GM19043 (cell line): Measurements from ENCODE around the gene SKP1.

ENCODE experiments used
- ATAC-seq: cut with Tn5 transposase; IDR thresholded peaks from one replicate; pipeline ENCODE4 v1.9.1; 2021; ENCODE audit warnings: low read depth; ENCODE audit not compliant: unreplicated experiment

Gene SKP1

DNA sequence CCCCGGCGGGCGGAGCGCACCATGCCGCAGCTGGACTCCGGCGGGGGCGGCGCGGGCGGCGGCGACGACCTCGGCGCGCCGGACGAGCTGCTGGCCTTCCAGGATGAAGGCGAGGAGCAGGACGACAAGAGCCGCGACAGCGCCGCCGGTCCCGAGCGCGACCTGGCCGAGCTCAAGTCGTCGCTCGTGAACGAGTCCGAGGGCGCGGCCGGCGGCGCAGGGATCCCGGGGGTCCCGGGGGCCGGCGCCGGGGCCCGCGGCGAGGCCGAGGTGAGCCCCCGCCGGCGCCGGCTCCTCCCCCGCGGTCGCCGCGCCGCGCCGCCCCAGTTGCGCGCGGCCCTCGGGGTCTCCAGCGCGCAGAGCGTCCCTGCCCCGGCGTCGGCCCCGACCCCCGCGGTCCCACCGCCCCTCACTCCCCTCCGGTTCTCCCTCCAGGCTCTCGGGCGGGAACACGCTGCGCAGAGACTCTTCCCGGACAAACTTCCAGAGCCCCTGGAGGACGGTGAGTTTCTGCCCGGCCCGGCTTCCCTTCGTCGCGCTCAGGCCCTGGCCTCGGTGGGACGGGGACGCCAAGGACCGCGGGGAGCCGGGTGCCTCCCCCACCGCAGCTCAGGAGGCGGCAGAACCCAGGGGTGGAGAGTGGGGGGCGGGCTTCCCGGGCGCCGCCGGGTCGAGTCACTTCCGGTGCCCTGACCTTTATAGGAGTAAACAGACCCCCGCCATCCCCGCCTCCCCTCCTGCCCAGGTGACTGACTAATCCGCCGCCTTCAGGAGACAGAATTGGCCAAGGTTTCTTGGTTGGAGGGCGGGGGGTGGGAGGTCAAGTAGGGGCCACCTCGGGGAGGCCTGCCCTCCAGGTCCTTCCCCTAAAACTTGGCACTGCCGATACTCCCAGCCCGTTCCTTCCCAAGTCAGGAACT is 61.6 kb downstream of the SKP1 start:
- no peak for ATAC-seq

DNA sequence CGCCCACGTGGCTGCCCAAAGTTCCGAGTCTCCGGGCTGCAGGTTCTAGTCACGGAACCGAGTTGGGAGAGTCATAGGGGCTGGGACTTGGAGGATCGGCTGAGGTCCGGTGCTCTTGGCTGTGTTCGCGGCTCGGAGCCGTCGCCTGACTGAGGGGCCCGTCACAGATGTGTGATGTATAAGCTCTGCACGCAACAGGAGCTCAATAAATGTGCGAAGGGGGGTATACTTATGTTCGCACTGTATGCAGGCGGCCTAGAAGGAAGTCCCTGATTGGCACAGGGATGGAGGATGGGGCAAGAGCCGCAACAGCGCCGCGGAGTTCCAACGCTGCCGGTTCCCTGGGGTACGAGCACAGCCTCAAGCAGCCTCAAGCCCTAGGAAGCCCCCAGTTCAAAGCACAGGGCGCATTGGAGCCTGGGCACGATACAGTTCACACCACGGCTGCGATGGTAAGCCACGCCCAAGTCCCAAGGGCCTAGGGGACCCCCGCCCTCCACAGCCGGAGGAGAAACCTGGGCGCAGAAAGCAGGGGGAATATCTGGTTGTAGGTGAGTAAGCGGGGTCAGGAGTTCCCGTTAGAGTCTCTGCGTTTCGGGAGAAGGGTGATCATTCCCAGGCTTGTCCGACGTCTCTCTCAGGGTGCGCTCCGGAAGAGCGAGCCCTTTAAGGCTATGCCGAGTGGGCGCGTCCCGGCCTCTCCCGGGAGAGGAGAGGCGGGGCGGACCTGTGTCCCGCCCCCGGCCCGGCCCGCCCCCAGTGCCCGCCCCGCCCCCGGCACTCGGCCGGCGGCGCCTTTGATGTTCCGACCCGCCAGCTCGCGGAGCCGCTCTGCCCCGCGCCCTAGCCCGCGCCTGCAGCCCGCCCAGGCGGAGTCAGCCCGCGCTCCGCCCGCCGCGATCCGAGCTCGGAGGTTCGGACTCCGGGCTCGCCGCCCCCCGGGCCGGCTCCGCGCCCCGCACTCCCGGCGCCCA is 62.6 kb downstream of the SKP1 start, which contains the start of gene TCF7:
Gene TCF7 (plus strand): TSS at position 780 of the 974 bp plus-strand sequence. CDS start 226 bp downstream, outside the sequence.
- peak; percentile 75 for ATAC-seq

DNA sequence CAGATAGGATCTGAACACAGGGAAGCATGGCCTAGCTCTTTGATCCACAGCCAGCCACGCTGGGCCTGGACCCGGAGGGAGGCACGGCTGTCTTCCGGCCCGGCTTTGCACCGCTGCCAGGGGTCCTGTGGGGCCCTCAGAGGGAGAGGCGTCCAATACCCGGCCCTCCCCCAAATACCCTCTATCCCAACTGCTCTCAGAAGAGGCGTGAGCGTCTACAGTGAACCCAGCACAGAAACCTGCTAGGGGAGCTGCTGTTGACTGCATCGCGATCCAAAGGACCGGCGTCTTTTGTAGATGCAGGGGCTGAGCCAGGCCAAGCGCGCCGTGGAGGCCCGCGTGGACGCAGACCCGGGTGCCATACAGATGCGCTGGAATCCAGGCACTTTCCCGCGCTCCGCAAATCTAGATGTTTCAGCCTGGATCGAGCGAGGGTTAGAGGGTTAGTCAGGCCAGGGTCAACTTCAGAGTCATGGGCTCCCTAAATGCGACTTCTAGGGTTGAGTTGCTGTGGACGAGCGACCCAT is 63.3 kb downstream of the SKP1 start:
- ATAC-seq: no peak

DNA sequence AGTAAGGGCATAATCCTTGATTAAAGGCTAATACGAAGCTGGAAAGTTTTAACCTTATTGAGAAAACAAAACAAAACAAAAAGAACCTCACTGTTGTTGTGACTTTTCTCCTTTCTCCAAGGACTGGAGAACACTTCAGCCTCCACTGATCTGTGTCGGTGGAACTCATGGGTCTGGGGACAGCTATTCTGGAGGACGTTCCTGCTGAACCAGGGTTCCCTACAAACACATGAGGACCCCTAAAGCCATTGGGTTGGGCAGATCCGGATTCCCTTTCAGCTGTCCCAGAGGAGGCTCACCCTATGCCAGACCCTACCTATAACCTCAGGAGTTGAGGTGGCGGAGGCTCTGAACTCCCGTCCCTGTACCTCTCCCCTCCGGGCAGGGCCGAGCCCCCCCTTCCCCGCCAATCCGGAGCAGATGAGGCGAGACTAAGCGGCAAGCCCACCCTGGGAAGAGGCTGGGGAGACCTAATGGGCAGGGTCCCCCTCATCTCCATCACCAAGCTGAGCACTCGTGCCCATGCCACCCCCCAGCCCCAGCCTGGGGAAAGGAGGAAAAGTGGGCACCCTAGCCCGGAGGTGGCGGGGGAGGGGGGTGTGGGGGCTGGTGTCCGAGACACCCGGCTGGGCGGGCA is 63.9 kb downstream of the SKP1 start:
- no peak for ATAC-seq

DNA sequence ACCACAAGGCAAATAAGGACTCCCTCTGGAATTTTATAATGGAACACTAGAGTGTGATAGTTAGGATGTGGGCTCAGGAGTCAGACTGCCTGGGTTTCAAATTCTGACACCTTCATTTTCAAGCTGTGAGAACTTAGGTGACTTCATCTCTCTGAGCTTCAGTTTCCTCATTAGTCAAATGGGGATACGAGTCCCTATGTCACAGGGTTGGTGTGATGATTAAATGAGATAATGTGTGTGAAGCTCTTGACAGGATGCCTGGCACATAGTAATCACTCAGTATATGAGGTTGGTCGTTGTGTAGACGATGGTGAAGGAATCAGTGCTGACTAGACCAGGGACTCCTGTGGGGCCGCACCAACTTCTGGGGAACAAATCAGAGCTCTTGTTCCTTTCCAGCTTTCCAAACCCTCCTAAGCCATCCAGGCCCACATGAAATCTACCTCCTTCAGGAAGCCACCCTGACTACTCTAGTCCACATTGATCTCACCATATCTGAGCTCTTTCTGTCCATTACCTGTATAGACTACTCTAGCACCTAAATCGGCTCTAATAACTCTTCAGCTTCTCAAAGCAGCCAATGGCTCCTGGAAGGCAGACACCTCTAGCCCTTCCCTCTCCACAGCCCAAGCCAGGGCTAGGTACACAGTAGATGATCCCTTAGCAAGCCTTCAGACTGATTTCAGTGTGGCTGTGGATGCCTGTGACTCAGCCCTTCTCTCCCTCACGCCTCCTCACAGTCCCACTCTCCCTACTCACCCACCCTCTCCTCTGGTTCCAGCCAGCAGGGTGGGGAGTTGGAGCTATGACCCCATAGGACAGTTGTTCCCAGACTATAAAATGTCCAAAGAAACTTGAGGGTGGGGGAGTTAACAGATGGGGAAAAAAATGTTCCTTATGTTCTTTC is 64.8 kb downstream of the SKP1 start:
- ATAC-seq: no peak

DNA sequence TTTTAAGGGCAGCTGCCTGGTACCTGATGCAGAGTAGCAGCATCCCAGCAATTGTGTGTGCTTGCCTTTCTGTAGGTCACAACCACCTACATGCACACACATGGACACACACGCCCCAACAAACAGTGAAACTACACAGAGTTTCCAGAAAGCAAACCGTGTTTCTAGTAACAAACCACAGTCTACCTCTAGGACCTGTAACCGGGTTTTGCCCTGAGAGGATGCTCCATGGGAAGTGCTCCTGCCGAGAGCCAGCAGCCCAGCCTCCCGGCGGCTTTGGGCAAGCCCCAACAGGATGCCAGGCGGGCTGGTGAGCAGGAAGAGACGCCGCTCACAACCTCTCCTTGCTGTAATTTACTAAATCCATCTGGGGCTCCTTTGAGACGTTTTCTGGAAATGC is 66.4 kb downstream of the SKP1 start:
- ATAC-seq: no peak

DNA sequence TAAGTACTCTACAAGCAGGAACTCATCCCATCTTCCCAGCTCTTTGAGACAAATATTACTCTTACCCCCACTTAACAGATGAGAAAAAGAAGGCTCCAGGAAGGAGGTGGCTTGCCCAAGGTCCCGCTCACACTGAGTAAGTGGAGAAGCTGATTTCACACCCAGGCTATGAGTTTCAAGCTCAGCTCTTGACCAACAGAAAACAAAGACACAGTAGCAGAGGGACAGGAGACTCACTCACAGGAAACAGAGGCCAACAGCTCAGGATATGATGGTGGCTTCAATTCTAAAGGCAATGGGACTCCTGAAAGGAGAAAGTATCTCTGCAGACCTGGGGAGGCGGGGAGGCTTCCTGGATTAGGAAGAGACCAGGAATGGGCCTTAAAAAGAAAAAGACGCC is 69.0 kb downstream of the SKP1 start:
- ATAC-seq: no peak

DNA sequence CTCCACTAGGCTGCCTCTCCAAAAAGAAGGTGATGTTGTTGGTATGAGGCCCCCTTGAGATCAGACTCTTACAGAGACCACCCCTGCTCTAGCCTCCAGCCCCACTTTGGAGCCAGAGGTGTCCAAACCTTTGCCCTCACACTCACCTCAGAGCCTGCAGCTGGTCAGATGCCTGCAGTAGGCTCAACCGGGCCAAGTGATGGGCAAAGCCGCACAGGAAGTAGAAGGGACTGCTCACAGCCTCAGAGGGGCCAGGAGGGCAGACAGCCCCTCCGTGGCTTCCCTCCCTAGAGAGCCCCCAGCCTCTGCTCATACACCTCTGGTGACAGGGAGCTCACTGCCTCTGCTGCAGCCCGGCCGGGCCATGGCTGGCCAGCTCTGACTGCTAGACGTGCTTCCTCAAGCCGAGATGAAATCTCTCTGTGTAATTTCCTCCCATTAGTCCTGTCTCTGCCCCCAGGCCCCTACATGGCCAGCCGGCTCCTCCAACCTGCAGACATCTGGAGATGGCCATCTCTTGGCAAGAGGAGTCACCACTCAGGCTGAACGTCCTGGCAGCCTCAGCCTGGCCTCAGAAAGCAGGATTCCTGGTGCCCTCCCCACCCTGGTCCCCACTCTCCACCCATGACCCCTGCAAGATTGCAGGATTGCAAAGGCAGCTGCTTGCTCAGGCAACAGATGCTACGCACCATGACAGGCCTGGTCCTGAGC is 69.6 kb downstream of the SKP1 start:
- ATAC-seq: no peak

DNA sequence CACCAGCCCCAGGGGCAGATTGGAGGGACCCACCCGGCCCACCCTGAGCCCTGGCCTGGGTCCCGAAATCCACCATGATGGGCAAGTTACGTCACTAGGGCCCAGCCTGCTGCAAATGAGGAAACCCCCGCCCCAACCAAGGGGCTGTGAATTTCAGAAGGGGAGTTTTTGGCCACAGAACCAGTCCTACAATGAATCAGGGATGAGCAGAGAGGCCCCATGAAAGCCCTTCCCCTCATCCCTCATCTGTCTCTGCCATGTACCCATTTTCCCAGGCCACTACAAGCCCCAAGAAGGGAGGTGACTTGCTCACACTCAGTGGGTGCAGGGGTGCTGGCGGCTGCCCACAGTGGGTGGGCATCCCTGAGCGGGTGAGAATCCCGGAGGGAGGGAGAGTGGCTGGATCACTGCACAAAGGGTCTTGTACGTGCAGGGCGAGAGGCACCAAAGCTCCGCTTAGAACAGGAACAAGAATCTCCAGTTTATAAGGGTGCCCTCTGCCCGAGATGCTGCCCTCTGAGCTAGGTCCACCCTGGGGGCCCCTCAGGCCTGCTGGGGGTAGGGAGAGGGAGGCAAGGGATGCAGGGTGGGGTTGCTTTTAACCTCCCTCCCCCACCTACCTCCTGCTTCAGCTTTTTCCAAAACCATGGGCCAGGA is 72.6 kb downstream of the SKP1 start:
- ATAC-seq: no peak

DNA sequence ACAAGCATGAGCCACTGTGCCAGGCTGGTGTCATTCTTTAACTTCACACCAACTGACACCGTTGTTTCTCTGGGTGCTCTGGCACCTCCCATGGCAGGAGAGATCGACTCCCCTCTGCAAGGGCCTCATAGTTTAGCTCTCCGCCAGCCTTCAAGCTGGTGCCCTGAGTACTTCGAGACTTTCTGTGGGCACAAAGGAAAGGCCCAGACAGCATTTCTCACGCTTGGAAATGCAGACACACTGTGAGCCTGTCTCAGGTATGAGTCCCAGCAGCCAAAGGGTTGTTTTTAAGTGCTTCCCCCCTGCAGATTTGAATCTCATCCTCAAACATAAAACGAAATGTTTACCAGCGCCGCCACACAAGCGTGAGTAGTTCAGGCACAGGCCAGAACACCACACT is 73.4 kb downstream of the SKP1 start:
- no peak for ATAC-seq

DNA sequence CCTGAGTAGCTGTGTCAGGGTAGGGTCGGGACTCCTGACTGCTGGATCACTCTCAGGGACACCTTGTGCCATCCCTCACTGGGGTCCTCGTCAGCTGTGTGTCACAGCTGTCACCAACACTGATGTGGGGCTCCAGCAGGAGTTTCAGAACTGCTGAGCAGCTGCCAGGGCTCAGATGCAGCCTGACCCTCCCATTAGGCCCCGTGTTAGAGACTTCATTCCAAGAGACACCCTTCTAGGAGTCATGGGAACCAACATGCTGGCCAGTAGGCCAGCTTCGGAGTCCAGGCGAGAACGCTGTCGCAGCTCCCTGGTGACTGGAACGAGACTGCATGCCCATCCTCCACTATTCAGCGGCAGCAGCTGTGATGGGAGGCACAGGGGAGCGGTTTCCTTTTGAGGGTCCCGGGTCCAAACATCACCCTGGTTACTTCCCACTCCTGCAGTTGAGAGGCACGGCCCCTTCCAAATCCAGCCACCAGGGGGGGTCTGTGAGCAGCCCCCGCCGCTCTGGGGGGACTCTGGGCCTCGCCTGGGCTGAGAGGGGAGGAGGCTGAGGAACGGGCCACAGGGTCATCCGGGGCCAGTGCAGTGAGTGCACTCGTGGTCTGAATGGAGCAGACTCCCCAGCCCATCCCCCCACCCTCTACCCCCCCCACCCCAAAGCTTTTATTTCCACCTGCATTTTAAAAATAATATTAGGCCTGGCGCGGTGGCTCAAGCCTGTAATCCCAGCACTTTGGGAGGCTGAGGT is 74.9 kb downstream of the SKP1 start:
- ATAC-seq: no peak

DNA sequence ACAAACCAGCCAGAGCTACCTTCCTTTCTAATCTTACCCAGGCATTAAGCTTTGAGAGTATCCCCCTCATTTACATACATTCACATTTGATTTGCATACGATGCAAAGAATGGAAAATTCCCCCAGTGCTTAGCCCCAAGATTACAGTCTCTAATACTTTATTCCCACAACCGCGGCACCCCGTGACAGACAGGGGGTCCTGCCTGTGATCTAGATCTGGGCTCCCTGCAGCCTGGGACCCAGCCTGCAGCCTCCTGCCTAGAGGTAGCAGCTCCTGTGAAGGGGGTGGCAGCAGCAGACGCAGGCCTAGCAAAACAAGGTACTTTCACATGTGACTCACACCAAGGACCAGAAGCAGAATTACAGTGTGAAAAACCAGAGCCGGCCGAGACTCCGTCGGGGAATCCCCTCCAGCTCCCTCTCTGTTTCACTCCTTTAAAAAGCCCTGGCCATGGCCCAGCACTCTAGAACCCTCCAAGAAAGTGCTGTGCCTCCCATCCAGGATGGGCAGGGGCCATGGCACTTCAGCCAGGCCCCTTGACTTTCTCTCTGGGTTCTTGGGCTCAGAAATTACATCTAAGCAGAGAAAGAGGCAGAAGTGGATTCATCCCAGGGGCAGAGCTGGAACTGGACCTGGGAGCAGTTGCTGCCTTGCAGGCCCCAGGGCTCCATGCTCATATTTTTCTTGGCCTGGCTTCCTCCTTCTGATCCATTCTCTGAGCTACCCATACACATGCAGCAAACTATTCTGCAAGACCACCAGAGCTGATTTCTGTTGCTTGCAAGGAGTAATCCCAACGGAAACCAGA is 76.3 kb downstream of the SKP1 start:
- peak; percentile 78 for ATAC-seq

DNA sequence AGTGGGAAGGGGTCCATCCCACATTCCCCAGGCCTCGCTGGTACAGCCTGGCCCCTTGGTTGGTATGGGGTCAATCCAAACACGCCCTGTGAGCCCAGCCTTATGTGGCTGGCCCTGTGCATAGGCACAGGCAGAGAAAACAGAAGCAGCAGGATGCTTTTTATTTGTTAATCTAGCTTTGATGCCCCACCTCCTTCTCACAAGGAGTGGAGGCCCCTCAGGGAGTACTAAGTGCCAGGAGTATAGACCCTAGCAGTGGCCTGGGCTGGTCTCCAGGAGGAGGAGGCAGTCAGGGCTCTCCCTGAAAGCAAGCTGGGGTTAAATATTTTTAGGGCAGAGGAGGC is 76.8 kb downstream of the SKP1 start:
- no peak for ATAC-seq

DNA sequence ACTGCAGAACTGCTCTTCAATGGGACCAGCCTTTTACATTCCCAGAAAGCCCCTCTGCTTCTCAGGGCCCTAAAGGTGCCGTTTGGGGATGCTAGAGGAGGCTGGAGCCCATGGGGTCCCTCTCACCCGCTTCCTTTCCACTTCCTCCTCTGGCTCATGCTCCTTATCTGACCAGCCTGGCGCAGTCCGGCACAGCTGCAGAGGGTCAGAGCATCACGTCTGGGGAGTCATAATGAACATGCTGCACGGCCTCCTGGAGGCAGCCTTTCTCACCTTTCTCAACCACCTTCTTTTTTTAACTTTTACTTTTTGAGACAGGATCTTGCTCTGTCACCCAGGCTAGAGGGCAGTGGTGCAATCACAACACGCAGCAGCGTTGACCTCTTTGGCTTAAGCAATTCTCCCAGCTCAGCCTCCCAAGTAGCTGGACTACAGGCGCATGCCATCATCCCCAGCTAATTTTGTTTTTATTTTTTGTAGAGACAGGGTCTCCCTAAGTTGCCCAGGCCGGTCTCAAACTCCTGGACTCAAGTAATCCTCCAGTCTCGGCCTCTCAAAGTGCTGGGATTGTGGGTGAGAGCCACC is 77.4 kb downstream of the SKP1 start:
- no peak for ATAC-seq
